ENCODE results near the gene CDC34. TPM values are rescaled to one million over a fixed set of nuclear protein-coding genes. Genes with fewer than 3 reads are reported as not detected.

Gene CDC34
- total and polyA plus RNA-seq, 9 of the 15 experiments (the other 6 are each of a cell fraction or from before 2014, with no cell fraction given): 0.80 to 203 (median 65.5) TPM

- peak; percentile 96 for TF ChIP-seq ARID4B (CRISPR knock-in tag; IDR thresholded peaks at IDR 0.05)
- peak; percentile 50; the same call in 1 of the 2 replicates for TF ChIP-seq TOE1 (IDR thresholded peaks at IDR 0.05; ENCODE audit: borderline replicate concordance)
- TF ChIP-seq TOE1 (CRISPR knock-in tag; IDR thresholded peaks at IDR 0.05; ENCODE audit: borderline replicate concordance, low read depth): peak; percentile 36; the same call in 1 of the 2 replicates
- peak; percentile 100 for TF ChIP-seq TFAP4 (CRISPR knock-in tag; IDR thresholded peaks at IDR 0.05; ENCODE audit: borderline replicate concordance)
- TF ChIP-seq RCOR1 (IDR thresholded peaks at IDR 0.05; ENCODE audit: borderline replicate concordance in 1 of 2, low read depth in 2 of 2, low read length in 2 of 2): peak in 1 of 2 experiments; percentile 80; a peak in 2 of 4 replicates
- TF ChIP-seq FIP1L1 (IDR thresholded peaks at IDR 0.05; ENCODE audit: low read depth, low read length, poor library complexity, severe bottlenecking): peak; percentile 63
- TF ChIP-seq ARNT (IDR thresholded peaks at IDR 0.05): no peak
- 0 out of 2 replicates have a peak, but pooled peaks have one; percentile 16 for TF ChIP-seq ARID1B (IDR thresholded peaks at IDR 0.05)
- peak; percentile 85 for TF ChIP-seq BHLHE40 (IDR thresholded peaks at IDR 0.05; ENCODE audit: low read length)
- 0 out of 2 replicates have a peak, but pooled peaks have one; percentile 57 for TF ChIP-seq ZKSCAN1 (IDR thresholded peaks at IDR 0.05; ENCODE audit: low read depth, low read length)
- peak; percentile 92 for TF ChIP-seq XRCC5 (IDR thresholded peaks at IDR 0.05; ENCODE audit: low read depth, low read length)
- 0 out of 2 replicates have a peak, but pooled peaks have one; percentile 47 for TF ChIP-seq SMAD4 (CRISPR knock-in tag; conservative IDR thresholded peaks at IDR 0.05)
- TF ChIP-seq SP1 (CRISPR knock-in tag; IDR thresholded peaks at IDR 0.05): peak; percentile 86
- TF ChIP-seq FOXP1 (CRISPR knock-in tag; IDR thresholded peaks at IDR 0.05): peak; percentile 61; the same call in 1 of the 2 replicates
- peak; percentile 52 to 54 for TF ChIP-seq E2F6 (IDR thresholded peaks at IDR 0.05; ENCODE audit: borderline replicate concordance in 1 of 2, extremely low read depth in 1 of 2, insufficient read depth in 1 of 2, insufficient read length in 1 of 2, low read depth in 1 of 2, low read length in 1 of 2, poor library complexity in 1 of 2, severe bottlenecking in 1 of 2)
- peak; percentile 77 for TF ChIP-seq SMC3 (conservative IDR thresholded peaks at IDR 0.05; ENCODE audit: insufficient read depth, low read depth, low read length)
- peak; percentile 64; the same call in 1 of the 2 replicates for TF ChIP-seq EP400 (IDR thresholded peaks at IDR 0.05)
- TF ChIP-seq USF1 (CRISPR knock-in tag; IDR thresholded peaks at IDR 0.05): peak; percentile 42; the same call in 1 of the 2 replicates
Observed at GRCh38 chr19:510606-511100, 20.9 kb upstream of the CDC34 start (continued).

Measured in K562 (cell line).